Liver (tissue), 9 donors: ENCODE data around the gene CD9. TPM values are rescaled to one million over a fixed set of nuclear protein-coding genes. Genes with fewer than 3 reads are reported as not detected.

ENCODE experiments used
- DNase-seq: peaks from one replicate; pipeline ENCODE4 v3.0.0-alpha.2; 2017; ENCODE audit warnings: low spot score
- H3K27ac ChIP-seq, 2 donors: one replicate each; pipeline ENCODE4 v1.7.0; 2013; ENCODE audit warnings: inconsistent platforms in 2 of 2, low read length in 2 of 2, control low read depth in 1 of 2, low read depth in 1 of 2, mild to moderate bottlenecking in 1 of 2
- H3K27me3 ChIP-seq, 4 donors: one replicate each; pipeline versions ENCODE4 v1.6.1 to v1.7.0; 2013; ENCODE audit warnings: low read length in 3 of 4, inconsistent platforms in 1 of 4, mild to moderate bottlenecking in 1 of 4, moderate library complexity in 1 of 4; ENCODE audit not compliant: control insufficient read depth in 4 of 4, insufficient read depth in 4 of 4
- H3K36me3 ChIP-seq, 4 donors: one replicate each; pipeline versions ENCODE4 v1.6.1 to v1.7.0; 2013; ENCODE audit warnings: low read length in 3 of 4, mild to moderate bottlenecking in 3 of 4, low read depth in 1 of 4, moderate library complexity in 1 of 4; ENCODE audit not compliant: control insufficient read depth in 4 of 4, insufficient read depth in 3 of 4
- H3K4me1 ChIP-seq, 4 donors: one replicate each; pipeline versions ENCODE4 v1.6.1 to v1.7.0; 2013; ENCODE audit warnings: low read length in 3 of 4, mild to moderate bottlenecking in 3 of 4, moderate library complexity in 1 of 4; ENCODE audit not compliant: control insufficient read depth in 4 of 4, insufficient read depth in 4 of 4
- H3K4me3 ChIP-seq, 3 donors: one replicate each; pipeline versions ENCODE4 v1.6.1 to v1.7.0; 2013; ENCODE audit warnings: low read length in 3 of 3, control low read depth in 1 of 3, low read depth in 1 of 3, mild to moderate bottlenecking in 1 of 3
- H3K9ac ChIP-seq, 2 donors: one replicate each; pipeline ENCODE4 v1.7.0; 2013; ENCODE audit warnings: low read length in 2 of 2, mild to moderate bottlenecking in 2 of 2, moderate library complexity in 2 of 2, control low read depth in 1 of 2, low read depth in 1 of 2
- H3K9me3 ChIP-seq, 4 donors: one replicate each; pipeline versions ENCODE4 v1.6.1 to v1.7.0; 2013; ENCODE audit warnings: low read length in 3 of 4; ENCODE audit not compliant: control insufficient read depth in 4 of 4
- ATF3 ChIP-seq: IDR thresholded peaks from 2 replicates; pipeline ENCODE4 v1.6.1; 2016; ENCODE audit warnings: antibody characterized with exemption
- CTCF ChIP-seq: fragments of 150-350 bp; IDR thresholded peaks from 2 replicates; pipeline ENCODE4 v1.5.1; 2017; ENCODE audit warnings: improper control_type of control experiment, low read depth, low read length; ENCODE audit not compliant: missing input control
- EGR1 ChIP-seq, 2 donors: IDR thresholded peaks; 2 replicates each; pipeline ENCODE4 v1.6.1; 2016 to 2018; ENCODE audit warnings: antibody characterized with exemption in 2 of 2, low read depth in 2 of 2
- FOXA1 ChIP-seq: IDR thresholded peaks from 2 replicates; pipeline ENCODE4 v1.6.1; 2016; ENCODE audit warnings: antibody characterized with exemption
- FOXA2 ChIP-seq: IDR thresholded peaks from 2 replicates; pipeline ENCODE4 v1.6.1; 2016; ENCODE audit warnings: antibody characterized with exemption
- GABPA ChIP-seq, 2 donors: IDR thresholded peaks in 1 of 2; conservative IDR thresholded peaks in 1 of 2; 2 replicates each; pipeline ENCODE4 v1.6.1; 2016; ENCODE audit warnings: antibody characterized with exemption in 2 of 2, mild to moderate bottlenecking in 1 of 2, moderate library complexity in 1 of 2
- HNF4A ChIP-seq, 2 donors: conservative IDR thresholded peaks; 2 replicates each; pipeline ENCODE4 v1.6.1; 2016; ENCODE audit warnings: antibody characterized with exemption in 2 of 2, mild to moderate bottlenecking in 2 of 2
- HNF4G ChIP-seq: IDR thresholded peaks from 2 replicates; pipeline ENCODE4 v1.6.1; 2016; ENCODE audit warnings: antibody characterized with exemption
- JUND ChIP-seq, 2 donors: IDR thresholded peaks; 2 replicates each; pipeline ENCODE4 v1.6.1; 2016; ENCODE audit warnings: antibody characterized with exemption in 2 of 2
- MAX ChIP-seq: IDR thresholded peaks from 2 replicates; pipeline ENCODE4 v1.6.1; 2016; ENCODE audit warnings: antibody characterized with exemption
- NR2F2 ChIP-seq: IDR thresholded peaks from 2 replicates; pipeline ENCODE4 v1.6.1; 2016; ENCODE audit warnings: antibody characterized with exemption
- RAD21 ChIP-seq, 2 donors: IDR thresholded peaks; 2 replicates each; pipeline ENCODE4 v1.6.1; 2016; ENCODE audit warnings: antibody characterized with exemption in 2 of 2, mild to moderate bottlenecking in 2 of 2
- REST ChIP-seq: IDR thresholded peaks from 2 replicates; pipeline ENCODE4 v1.6.1; 2016; ENCODE audit warnings: antibody characterized with exemption, mild to moderate bottlenecking
- RXRA ChIP-seq, 2 donors: IDR thresholded peaks; 2 replicates each; pipeline ENCODE4 v1.6.1; 2017 to 2018; ENCODE audit warnings: antibody characterized with exemption in 2 of 2, mild to moderate bottlenecking in 1 of 2
- SP1 ChIP-seq: IDR thresholded peaks from 2 replicates; pipeline ENCODE4 v1.6.1; 2018; ENCODE audit warnings: antibody characterized with exemption, mild to moderate bottlenecking
- TAF1 ChIP-seq: conservative IDR thresholded peaks from 2 replicates; pipeline ENCODE4 v1.6.1; 2016; ENCODE audit warnings: antibody characterized with exemption, mild to moderate bottlenecking
- YY1 ChIP-seq: IDR thresholded peaks from 2 replicates; pipeline ENCODE4 v1.6.1; 2016; ENCODE audit warnings: antibody characterized with exemption, mild to moderate bottlenecking
- ZBTB33 ChIP-seq: IDR thresholded peaks from 2 replicates; pipeline ENCODE4 v1.6.1; 2016; ENCODE audit warnings: antibody characterized with exemption
- WGBS: extraction: QIAGEN DNeasy Blood & Tissue Kit; methylation state at CpG from one replicate; pipeline ENCODE4 v1.1.7; 2013; 5-methylcytosine and 5-hydroxymethylcytosine counted together
- polyA plus RNA-seq, 2 donors: library from polyadenylated mRNA; stranded (reverse) in 1 of 2; unstranded in 1 of 2; fragments of 200-250 nt in 1 of 2; fragments of >200 nt in 1 of 2; fragmentation: Nextera tagmentation in 1 of 2; extraction: Ambion mirVana in 1 of 2; gene quantifications; one replicate each; pipeline versions ENCODE4 v1.2.1 to v1.2.3, GENCODE V29; 2013 to 2015
- total RNA-seq, 2 donors: library from RNA; depleted of rRNA; stranded (reverse); fragments of >200 nt; gene quantifications; one replicate each; pipeline ENCODE4 v1.2.3, GENCODE V29; 2014
- donor health status: healthy.
- donor health status: healthy.
- donor health status: healthy.
- donor health status: healthy.
- donor health status: healthy.

Gene CD9
- total and polyA plus RNA-seq, 4 donors: 18.7 to 65.2 (median 32.4) TPM

GRCh38 chr12:6219980-6220379 is 19.8 kb downstream of the CD9 start:
- TF ChIP-seq MAX (no peak), RAD21 (IDR thresholded peaks at IDR 0.05) (no peak), GABPA (IDR thresholded peaks at IDR 0.05 in 1 of 2, conservative IDR thresholded peaks at IDR 0.05 in 1 of 2) (no peak), FOXA2 (no peak), FOXA1 (no peak), JUND (IDR thresholded peaks at IDR 0.05) (no peak), HNF4G (no peak), EGR1 (IDR thresholded peaks at IDR 0.05; ENCODE audit: low read depth in 2 of 2) (no peak), HNF4A (conservative IDR thresholded peaks at IDR 0.05) (no peak), NR2F2 (no peak), TAF1 (no peak), CTCF (no peak), ZBTB33 (no peak)
- H3K4me1 ChIP-seq: peaks cover 0 to 2% (median under 1%) of the 10 kb centered on the region in 4 donors
- H3K9me3 ChIP-seq: no peaks in the 10 kb centered on the region
- DNase-seq: no peak
- no peak overlapping the region for H3K4me3 ChIP-seq
- 88% methylated on average over 6 of the region's 6 CpGs for WGBS
- H3K27me3 ChIP-seq: no peaks in the 10 kb centered on the region
- no peak overlapping the region for H3K9ac ChIP-seq
- no peak overlapping the region for H3K27ac ChIP-seq
- H3K36me3 ChIP-seq: no peaks in the 10 kb centered on the region

GRCh38 chr12:6221146-6221545 is 20.9 kb downstream of the CD9 start:
- Histone ChIP-seq H3K9me3 (no peaks in the 10 kb centered on the region), H3K27ac (no peak overlapping the region)
- TF ChIP-seq YY1 (no peak), JUND (IDR thresholded peaks at IDR 0.05) (no peak), NR2F2 (no peak), RAD21 (IDR thresholded peaks at IDR 0.05) (no peak), TAF1 (no peak), CTCF (no peak), GABPA (IDR thresholded peaks at IDR 0.05 in 1 of 2, conservative IDR thresholded peaks at IDR 0.05 in 1 of 2) (no peak), HNF4A (conservative IDR thresholded peaks at IDR 0.05) (no peak), FOXA1 (no peak), RXRA (IDR thresholded peaks at IDR 0.05) (no peak), ATF3 (no peak), REST (no peak), HNF4G (no peak), EGR1 (IDR thresholded peaks at IDR 0.05; ENCODE audit: low read depth in 2 of 2) (no peak), MAX (no peak), SP1 (no peak), FOXA2 (no peak)

More at GRCh38 chr12:6221146-6221545, 20.9 kb downstream of the CD9 start:
- WGBS: 94% methylated on average over 9 of the region's 9 CpGs
- no peaks in the 10 kb centered on the region for H3K36me3 ChIP-seq
- H3K4me3 ChIP-seq: no peak overlapping the region
- H3K27me3 ChIP-seq: no peaks in the 10 kb centered on the region
- H3K4me1 ChIP-seq: peaks cover 0 to 14% (median 7%) of the 10 kb centered on the region in 4 donors
- no peak for DNase-seq
- no peak overlapping the region for H3K9ac ChIP-seq
